Stimulated activated CD8-positive, alpha-beta memory T cell treated with anti-CD3 and anti-CD28 coated beads, Interleukin-7, amount 100 ng/mL, for 24 hours (primary cell): Measurements from ENCODE around the gene GLI1.
A peak's percentile ranks its signal among the peaks of the same experiment; 100 is the strongest.

Source experiments
- DNase-seq: peaks from one replicate; pipeline ENCODE4 v3.0.0-alpha.2; 2020; ENCODE audit warnings: low read depth

GLI1 gene

GRCh38 chr12:57520053-57520818 lies 60.7 kb downstream of the GLI1 start, which contains the start of gene DDIT3:
TSS of gene DDIT3 (minus strand) at chr12:57520514. CDS start at chr12:57517406, 3,108 bp downstream.
- DNase-seq = peak; percentile 99

- no peak for DNase-seq
These were observed 62.0 kb downstream of the GLI1 start for GRCh38 chr12:57521525-57522010.
